Activated CD4-positive, alpha-beta T cell treated with anti-CD3 and anti-CD28 coated beads for 48 hours (primary cell): ENCODE data around the gene COL6A6.
"Not testable (repeated sequence)": the region's sequence is repeated elsewhere in the genome, so short reads cannot be mapped to it uniquely, and the experiment has no call there.

Source experiments
- DNase-seq: peaks from one replicate; pipeline ENCODE4 v3.0.0-alpha.2; 2020

Gene COL6A6

DNA sequence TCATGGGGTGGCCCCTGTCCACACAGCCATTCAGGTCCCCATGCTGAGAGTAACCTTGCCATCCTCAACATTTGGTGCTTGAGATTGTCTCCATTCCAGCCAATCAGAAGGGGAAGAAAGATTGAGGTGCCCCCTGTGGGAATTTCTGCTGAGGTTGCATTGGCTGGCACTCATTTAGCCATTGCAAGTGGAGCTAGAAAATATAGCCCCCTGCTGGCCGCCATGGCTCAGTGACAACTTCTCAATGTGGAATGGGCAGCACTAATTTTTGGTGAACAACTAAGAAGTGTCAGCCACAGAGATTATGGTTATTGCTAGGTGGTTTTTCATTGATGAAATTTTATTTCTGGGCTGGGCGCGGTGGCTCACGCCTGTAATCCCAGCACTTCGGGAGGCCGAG, 22.0 kb downstream of the COL6A6 start:
- DNase-seq = peak; percentile 62

DNA sequence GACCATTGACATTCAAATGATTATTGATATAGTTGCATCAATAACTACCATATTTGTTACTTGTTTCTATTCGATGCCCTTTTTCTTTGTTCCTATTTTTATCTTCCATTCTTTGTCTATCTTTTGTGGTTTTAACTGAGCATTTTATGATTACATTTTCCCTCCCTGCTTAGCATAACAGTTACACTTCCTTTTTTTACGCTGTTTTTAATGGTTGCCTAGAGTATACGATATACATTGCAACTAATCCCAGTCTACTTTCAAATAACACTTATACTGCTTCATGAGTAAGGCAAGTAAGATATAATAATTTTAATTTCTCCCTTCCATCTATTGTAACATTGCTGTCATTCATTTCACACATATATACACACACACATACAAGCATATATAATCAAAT, 26.3 kb downstream of the COL6A6 start:
- no peak for DNase-seq

DNA sequence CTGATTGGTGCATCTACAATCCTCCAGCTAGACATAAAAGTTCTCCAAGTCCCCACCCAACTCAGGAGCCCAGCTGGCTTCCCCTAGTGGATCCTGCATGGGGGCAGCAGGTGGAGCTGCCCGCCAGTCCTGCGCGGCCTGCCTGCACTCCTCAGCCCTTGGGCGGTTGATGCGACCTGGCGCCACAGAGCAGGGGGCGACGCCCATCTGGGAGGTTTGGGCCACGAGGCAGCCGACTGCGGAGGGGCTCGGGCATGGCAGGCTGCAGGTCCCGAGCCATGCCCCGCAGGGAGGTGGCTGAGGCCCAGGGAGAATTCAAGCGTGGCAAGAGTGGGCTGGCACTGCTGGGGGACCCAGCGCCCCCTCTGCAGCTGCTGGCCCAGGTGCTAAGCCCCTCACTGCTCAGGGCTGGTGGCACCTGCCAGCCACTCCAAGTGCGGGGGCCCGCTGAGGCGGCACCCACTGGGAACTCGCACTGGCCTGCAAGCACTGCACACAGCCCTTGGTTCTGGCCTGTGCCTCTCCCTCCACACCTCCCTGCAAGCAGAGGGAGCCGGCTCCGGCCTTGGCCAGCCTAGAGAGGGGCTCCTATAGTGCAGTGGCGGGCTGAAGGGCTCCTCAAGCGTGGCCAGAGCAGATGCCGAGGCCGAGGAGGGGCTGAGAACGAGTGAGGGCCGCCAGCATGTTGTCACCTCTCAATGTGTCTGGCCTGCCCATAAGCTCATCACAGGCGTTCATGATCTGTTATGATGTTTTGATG, 30.1 kb downstream of the COL6A6 start:
- DNase-seq = no peak

DNA sequence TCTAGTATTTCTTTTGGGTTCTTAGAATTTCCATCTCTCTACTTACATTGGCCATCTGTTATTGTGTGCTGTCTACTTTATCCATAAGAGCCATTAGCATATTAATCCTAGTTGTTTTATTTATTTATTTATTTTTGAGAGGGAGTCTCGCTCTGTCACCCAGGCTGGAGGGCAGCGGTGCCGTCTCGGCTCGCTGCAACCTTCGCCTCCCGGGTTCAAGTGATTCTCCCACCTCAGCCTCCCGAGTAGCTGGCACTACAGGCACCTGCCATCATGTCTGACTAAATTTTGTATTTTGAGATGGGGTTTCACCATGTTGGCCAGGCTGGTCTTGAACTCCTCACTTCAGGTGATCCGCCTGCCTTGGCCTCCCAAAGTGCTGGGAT, 30.7 kb downstream of the COL6A6 start:
- DNase-seq = not testable (repeated sequence)

DNA sequence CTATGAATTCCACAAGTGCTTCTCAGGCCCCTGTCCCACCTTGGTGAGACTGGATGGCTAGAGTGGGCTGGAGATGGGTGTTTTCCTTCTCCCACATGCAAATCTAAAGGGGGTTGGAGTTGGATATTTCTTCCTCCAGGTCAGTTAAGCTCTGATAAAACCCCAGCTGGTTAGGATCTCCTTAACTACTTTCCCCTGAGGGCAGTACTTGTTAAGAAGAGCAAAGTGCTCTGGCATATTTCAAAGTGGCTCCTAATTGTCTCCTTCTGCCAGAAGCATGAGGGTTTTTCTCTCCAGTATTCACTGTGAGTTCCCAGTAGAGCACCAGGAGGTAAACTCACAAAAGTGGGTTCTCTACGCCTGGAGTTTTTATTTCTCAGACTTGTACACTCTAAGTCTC, 31.4 kb downstream of the COL6A6 start:
- no peak for DNase-seq

DNA sequence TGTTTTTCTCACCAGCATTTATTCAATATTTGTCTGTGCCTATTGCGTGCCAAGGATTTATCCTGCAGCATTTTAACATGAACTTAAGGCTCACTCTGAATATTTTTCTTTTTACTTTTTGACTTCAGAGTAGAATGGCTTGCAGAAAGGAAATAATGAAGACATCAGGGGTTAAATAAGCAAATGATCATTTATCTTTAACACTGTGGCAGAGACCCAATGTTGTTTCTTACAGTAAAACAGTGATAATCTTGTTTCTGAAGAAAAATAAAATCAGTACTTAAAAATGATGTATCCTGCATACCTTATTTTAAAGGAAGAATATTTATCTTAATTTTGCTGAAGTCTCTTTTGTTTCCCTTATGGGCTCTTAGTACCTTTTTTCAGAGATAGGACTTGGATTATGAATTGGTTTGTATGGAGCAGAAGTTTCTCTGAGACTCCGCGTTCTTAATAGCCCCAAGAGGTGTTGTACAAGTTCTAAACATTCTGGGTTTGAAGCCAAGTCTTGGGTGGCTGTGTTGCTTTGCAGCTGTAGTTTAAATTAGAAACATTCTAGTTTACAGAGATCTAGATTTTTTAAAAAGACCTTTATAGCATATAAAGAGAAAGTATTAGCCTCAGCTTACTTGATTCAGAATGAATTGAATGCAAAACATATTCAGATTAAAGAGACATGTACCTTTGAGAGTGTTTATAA, 40.5 kb downstream of the COL6A6 start:
- no peak for DNase-seq

DNA sequence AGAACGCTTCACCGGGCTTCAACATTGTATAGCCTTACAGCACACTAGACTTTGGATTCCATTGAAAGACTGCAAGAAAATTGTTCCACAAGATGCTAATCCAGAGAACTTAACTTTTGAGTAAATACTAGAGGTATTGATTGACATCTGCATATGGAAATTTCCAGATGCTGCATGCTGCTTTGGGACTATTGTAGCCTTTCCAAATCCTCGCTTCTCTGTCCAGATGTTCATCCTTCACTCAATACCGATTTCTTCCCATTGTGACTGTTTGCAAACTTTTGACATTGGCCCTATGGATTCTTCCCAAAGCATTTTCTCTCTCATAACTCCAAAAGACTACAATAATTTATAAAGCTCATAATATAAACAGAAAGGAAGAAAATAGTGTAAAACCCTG, 41.4 kb downstream of the COL6A6 start:
- no peak for DNase-seq

DNA sequence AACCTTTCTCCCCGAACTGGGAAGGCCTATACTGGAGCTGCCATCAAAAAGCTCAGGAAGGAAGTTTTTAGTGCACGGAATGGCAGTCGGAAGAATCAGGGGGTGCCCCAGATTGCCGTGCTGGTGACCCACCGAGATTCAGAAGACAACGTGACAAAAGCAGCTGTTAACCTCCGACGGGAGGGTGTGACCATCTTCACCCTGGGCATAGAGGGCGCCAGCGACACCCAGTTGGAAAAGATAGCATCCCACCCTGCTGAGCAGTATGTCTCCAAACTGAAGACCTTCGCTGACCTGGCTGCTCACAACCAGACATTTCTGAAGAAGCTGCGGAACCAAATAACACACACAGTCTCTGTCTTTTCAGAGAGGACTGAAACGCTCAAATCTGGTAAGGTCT, 48.2 kb downstream of the COL6A6 start:
- DNase-seq = no peak
